Measurements from ENCODE around the gene VAMP8. TPM values are rescaled to one million over a fixed set of nuclear protein-coding genes. Genes with fewer than 3 reads are reported as not detected.

Gene VAMP8
- total RNA-seq, 1 donor from 2014 or later: 46.2 TPM

GRCh38 chr2:85539361-85540132 lies 37.8 kb upstream of the VAMP8 start:
- Histone ChIP-seq H3K27ac (peak overlapping the region; percentile 99), H3K4me3 (peak overlapping the region; percentile 88 to 89), H3K27me3 (no peaks in the 10 kb centered on the region), H3K9me3 (no peaks in the 10 kb centered on the region), H3K4me1 (peaks cover 53% of the 10 kb centered on the region), H3K36me3 (peaks cover 0 to 31% of the 10 kb centered on the region in 2 donors)
- TF ChIP-seq POLR2AphosphoS5 (IDR thresholded peaks at IDR 0.05; ENCODE audit: insufficient read depth in 1 of 2, low read depth in 1 of 2) (peak; percentile 47 to 84), POLR2A (IDR thresholded peaks at IDR 0.05) (no peak)
- TF ChIP-seq, protein P1, sequence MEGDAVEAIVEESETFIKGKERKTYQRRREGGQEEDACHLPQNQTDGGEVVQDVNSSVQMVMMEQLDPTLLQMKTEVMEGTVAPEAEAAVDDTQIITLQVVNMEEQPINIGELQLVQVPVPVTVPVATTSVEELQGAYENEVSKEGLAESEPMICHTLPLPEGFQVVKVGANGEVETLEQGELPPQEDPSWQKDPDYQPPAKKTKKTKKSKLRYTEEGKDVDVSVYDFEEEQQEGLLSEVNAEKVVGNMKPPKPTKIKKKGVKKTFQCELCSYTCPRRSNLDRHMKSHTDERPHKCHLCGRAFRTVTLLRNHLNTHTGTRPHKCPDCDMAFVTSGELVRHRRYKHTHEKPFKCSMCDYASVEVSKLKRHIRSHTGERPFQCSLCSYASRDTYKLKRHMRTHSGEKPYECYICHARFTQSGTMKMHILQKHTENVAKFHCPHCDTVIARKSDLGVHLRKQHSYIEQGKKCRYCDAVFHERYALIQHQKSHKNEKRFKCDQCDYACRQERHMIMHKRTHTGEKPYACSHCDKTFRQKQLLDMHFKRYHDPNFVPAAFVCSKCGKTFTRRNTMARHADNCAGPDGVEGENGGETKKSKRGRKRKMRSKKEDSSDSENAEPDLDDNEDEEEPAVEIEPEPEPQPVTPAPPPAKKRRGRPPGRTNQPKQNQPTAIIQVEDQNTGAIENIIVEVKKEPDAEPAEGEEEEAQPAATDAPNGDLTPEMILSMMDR (IDR thresholded peaks at IDR 0.05): no peak
- intact Hi-C loops (cut with DNase I): loop anchor here (1.0 to 10.0 kb wide), 2 partner anchors 65 to 102 kb away; partner anchors contain the start of gene TMEM150A
- peak in 1 of 2 donors; percentile 93 for DNase-seq (ENCODE audit: extremely low spot score in 2 of 2)

GRCh38 chr2:85540133-85540648 lies 37.2 kb upstream of the VAMP8 start:
- Histone ChIP-seq H3K9me3 (no peaks in the 10 kb centered on the region), H3K4me3 (peak overlapping the region; percentile 88 to 89), H3K36me3 (peaks cover 0 to 34% of the 10 kb centered on the region in 2 donors), H3K4me1 (peaks cover 58% of the 10 kb centered on the region), H3K27me3 (no peaks in the 10 kb centered on the region), H3K27ac (peak overlapping the region; percentile 99)
- intact Hi-C loops (cut with DNase I): loop anchor here (10.0 kb wide), 1 partner anchor 65 kb away; the partner anchor contains the start of gene TMEM150A
- TF ChIP-seq POLR2AphosphoS5 (IDR thresholded peaks at IDR 0.05; ENCODE audit: insufficient read depth in 1 of 2, low read depth in 1 of 2) (no peak), POLR2A (IDR thresholded peaks at IDR 0.05) (no peak)
- TF ChIP-seq, protein P1 (IDR thresholded peaks at IDR 0.05): no peak
- no peak for DNase-seq (ENCODE audit: extremely low spot score in 2 of 2)

- no peak for DNase-seq (ENCODE audit: extremely low spot score in 2 of 2)
- Histone ChIP-seq H3K27me3 (no peaks in the 10 kb centered on the region), H3K4me3 (peak overlapping the region; percentile 88 to 89), H3K36me3 (peaks cover 0 to 44% of the 10 kb centered on the region in 2 donors), H3K9me3 (no peaks in the 10 kb centered on the region), H3K4me1 (peaks cover 58% of the 10 kb centered on the region), H3K27ac (peak overlapping the region; percentile 99)
- TF ChIP-seq, protein P1 (IDR thresholded peaks at IDR 0.05): no peak
- TF ChIP-seq POLR2A (IDR thresholded peaks at IDR 0.05) (no peak), POLR2AphosphoS5 (IDR thresholded peaks at IDR 0.05; ENCODE audit: insufficient read depth in 1 of 2, low read depth in 1 of 2) (no peak)
- intact Hi-C loops (cut with DNase I): loop anchor here (10.0 kb wide), 1 partner anchor 64 kb away; the partner anchor contains the start of gene TMEM150A
These were observed 36.1 kb upstream of the VAMP8 start for GRCh38 chr2:85541262-85541661.

DNA sequence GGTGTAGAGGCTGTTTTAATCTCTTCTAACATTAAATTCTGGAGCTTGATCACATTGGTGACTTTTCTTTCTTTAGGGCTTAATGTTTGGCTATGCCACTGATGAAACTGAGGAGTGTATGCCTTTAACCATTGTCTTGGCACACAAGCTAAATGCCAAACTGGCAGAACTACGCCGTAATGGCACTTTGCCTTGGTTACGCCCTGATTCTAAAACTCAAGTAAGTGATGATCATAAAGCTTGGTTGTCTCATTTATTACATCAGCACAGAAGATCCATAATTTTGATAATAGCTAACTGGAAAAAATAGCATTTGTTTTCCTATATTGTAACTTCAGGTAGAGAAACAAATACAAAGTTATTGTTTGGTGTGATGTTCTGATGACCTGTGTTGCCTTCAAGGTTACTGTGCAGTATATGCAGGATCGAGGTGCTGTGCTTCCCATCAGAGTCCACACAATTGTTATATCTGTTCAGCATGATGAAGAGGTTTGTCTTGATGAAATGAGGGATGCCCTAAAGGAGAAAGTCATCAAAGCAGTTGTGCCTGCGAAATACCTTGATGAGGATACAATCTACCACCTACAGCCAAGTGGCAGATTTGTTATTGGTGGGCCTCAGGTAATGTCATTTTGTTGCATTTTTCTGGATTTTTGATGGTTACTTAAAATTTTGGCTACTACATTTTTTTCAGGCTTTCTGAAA lies 35.5 kb upstream of the VAMP8 start:
- Histone ChIP-seq H3K9me3 (no peaks in the 10 kb centered on the region), H3K27me3 (no peaks in the 10 kb centered on the region), H3K4me1 (peaks cover 55% of the 10 kb centered on the region), H3K27ac (peak overlapping the region; percentile 99), H3K36me3 (peaks cover 0 to 44% of the 10 kb centered on the region in 2 donors), H3K4me3 (peak overlapping the region; percentile 88 to 89)
- TF ChIP-seq, protein P1 (IDR thresholded peaks at IDR 0.05): no peak
- TF ChIP-seq POLR2AphosphoS5 (IDR thresholded peaks at IDR 0.05; ENCODE audit: insufficient read depth in 1 of 2, low read depth in 1 of 2): peak in 1 of 2 donors; percentile 21
- intact Hi-C loops (cut with DNase I): loop anchor here (10.0 kb wide), 1 partner anchor 63 kb away; the partner anchor contains the start of gene TMEM150A
- DNase-seq (ENCODE audit: extremely low spot score in 2 of 2): no peak
